ES-I3 (cell line): Measurements from ENCODE around the gene RNFT2.

Experiments used
- H3K36me3 ChIP-seq: 2 replicates; pipeline ENCODE4 v1.6.1; 2013; ENCODE audit warnings: mild to moderate bottlenecking, low read length, control low read depth, moderate library complexity; ENCODE audit not compliant: insufficient read depth
- H3K4me1 ChIP-seq: 2 replicates; pipeline ENCODE4 v1.6.1; 2013; ENCODE audit warnings: mild to moderate bottlenecking, control low read depth, low read length; ENCODE audit not compliant: insufficient read depth
- H3K9ac ChIP-seq: 2 replicates; pipeline ENCODE4 v1.6.1; 2013; ENCODE audit warnings: low read depth, mild to moderate bottlenecking, low read length, moderate library complexity
- H3K9me3 ChIP-seq: 2 replicates; pipeline ENCODE4 v1.6.1; 2013; ENCODE audit warnings: mild to moderate bottlenecking, low read length, moderate library complexity; ENCODE audit not compliant: control insufficient read depth, insufficient read depth

RNFT2 gene

GRCh38 chr12:116833474-116833873 lies 95.4 kb downstream of the RNFT2 start:
- H3K9ac ChIP-seq, result no peak overlapping the region
- H3K9me3 ChIP-seq, result no peaks in the 10 kb centered on the region
- no peaks in the 10 kb centered on the region for H3K36me3 ChIP-seq
- no peaks in the 10 kb centered on the region for H3K4me1 ChIP-seq

- Histone ChIP-seq H3K9me3 (no peaks in the 10 kb centered on the region), H3K4me1 (no peaks in the 10 kb centered on the region), H3K36me3 (peaks cover 2% of the 10 kb centered on the region; the same call in 1 of the 2 replicates), H3K9ac (no peak overlapping the region)
Observed at GRCh38 chr12:116835484-116835883, 97.4 kb downstream of the RNFT2 start.

GRCh38 chr12:116837097-116837496 lies 99.0 kb downstream of the RNFT2 start:
- peaks cover 7% of the 10 kb centered on the region; the same call in 1 of the 2 replicates for H3K36me3 ChIP-seq
- no peaks in the 10 kb centered on the region for H3K4me1 ChIP-seq
- H3K9me3 ChIP-seq, result no peaks in the 10 kb centered on the region

GRCh38 chr12:116838365-116838764 lies 100.2 kb downstream of the RNFT2 start:
- H3K4me1 ChIP-seq, result no peaks in the 10 kb centered on the region
- no peak overlapping the region for H3K9ac ChIP-seq
- no peaks in the 10 kb centered on the region for H3K9me3 ChIP-seq
- peaks cover 7% of the 10 kb centered on the region; the same call in 1 of the 2 replicates for H3K36me3 ChIP-seq

More at GRCh38 chr12:116837097-116837496, 99.0 kb downstream of the RNFT2 start:
- H3K9ac ChIP-seq, result no peak overlapping the region

- no peak overlapping the region for H3K9ac ChIP-seq
- H3K9me3 ChIP-seq, result no peaks in the 10 kb centered on the region
- H3K36me3 ChIP-seq, result peaks cover 13% of the 10 kb centered on the region; the same call in 1 of the 2 replicates
- H3K4me1 ChIP-seq, result no peaks in the 10 kb centered on the region
Observed at GRCh38 chr12:116839287-116839830, 101.2 kb downstream of the RNFT2 start.

GRCh38 chr12:116843085-116843484 lies 105.0 kb downstream of the RNFT2 start:
- H3K36me3 ChIP-seq, result peaks cover 13% of the 10 kb centered on the region; the same call in 1 of the 2 replicates
- no peak overlapping the region for H3K9ac ChIP-seq
- no peaks in the 10 kb centered on the region for H3K9me3 ChIP-seq
- H3K4me1 ChIP-seq, result no peaks in the 10 kb centered on the region

GRCh38 chr12:116849216-116849615 lies 111.1 kb downstream of the RNFT2 start:
- no peaks in the 10 kb centered on the region; the same call in 1 of the 2 replicates for H3K36me3 ChIP-seq
- H3K9ac ChIP-seq, result no peak overlapping the region
- no peaks in the 10 kb centered on the region for H3K4me1 ChIP-seq
- H3K9me3 ChIP-seq, result no peaks in the 10 kb centered on the region

- H3K9ac ChIP-seq, result no peak overlapping the region
- H3K9me3 ChIP-seq, result no peaks in the 10 kb centered on the region
- no peaks in the 10 kb centered on the region for H3K4me1 ChIP-seq
- no peaks in the 10 kb centered on the region; the same call in 1 of the 2 replicates for H3K36me3 ChIP-seq
Observed at GRCh38 chr12:116852303-116852702, 114.2 kb downstream of the RNFT2 start.

GRCh38 chr12:116853507-116853906 lies 115.4 kb downstream of the RNFT2 start:
- H3K9me3 ChIP-seq, result no peaks in the 10 kb centered on the region
- H3K9ac ChIP-seq, result no peak overlapping the region
- H3K4me1 ChIP-seq, result no peaks in the 10 kb centered on the region
- H3K36me3 ChIP-seq, result no peaks in the 10 kb centered on the region; the same call in 1 of the 2 replicates

- Histone ChIP-seq H3K9ac (no peak overlapping the region), H3K36me3 (no peaks in the 10 kb centered on the region; the same call in 1 of the 2 replicates), H3K4me1 (peaks cover 10% of the 10 kb centered on the region), H3K9me3 (no peaks in the 10 kb centered on the region)
Observed at GRCh38 chr12:116855744-116856470, 117.8 kb downstream of the RNFT2 start.

- H3K9ac ChIP-seq, result no peak overlapping the region
- H3K4me1 ChIP-seq, result peaks cover 18% of the 10 kb centered on the region
Observed at GRCh38 chr12:116856729-116857128, 118.6 kb downstream of the RNFT2 start.

GRCh38 chr12:116859079-116859478 lies 121.0 kb downstream of the RNFT2 start:
- H3K9me3 ChIP-seq, result no peaks in the 10 kb centered on the region
- H3K36me3 ChIP-seq, result no peaks in the 10 kb centered on the region
- no peak overlapping the region for H3K9ac ChIP-seq
- H3K4me1 ChIP-seq, result peaks cover 20% of the 10 kb centered on the region

More at GRCh38 chr12:116856729-116857128, 118.6 kb downstream of the RNFT2 start:
- no peaks in the 10 kb centered on the region for H3K9me3 ChIP-seq
- no peaks in the 10 kb centered on the region; the same call in 1 of the 2 replicates for H3K36me3 ChIP-seq

- Histone ChIP-seq H3K9me3 (no peaks in the 10 kb centered on the region), H3K36me3 (no peaks in the 10 kb centered on the region), H3K9ac (no peak overlapping the region), H3K4me1 (peaks cover 25% of the 10 kb centered on the region)
Observed at GRCh38 chr12:116860263-116860662, 122.1 kb downstream of the RNFT2 start.

- H3K36me3 ChIP-seq, result no peaks in the 10 kb centered on the region
- H3K9me3 ChIP-seq, result no peaks in the 10 kb centered on the region
- H3K9ac ChIP-seq, result no peak overlapping the region; the same call in 1 of the 2 replicates
- H3K4me1 ChIP-seq, result peaks cover 25% of the 10 kb centered on the region
Observed at GRCh38 chr12:116861320-116861719, 123.2 kb downstream of the RNFT2 start.

GRCh38 chr12:116862167-116862566 lies 124.1 kb downstream of the RNFT2 start:
- H3K9ac ChIP-seq, result no peak overlapping the region
- H3K36me3 ChIP-seq, result no peaks in the 10 kb centered on the region
- H3K4me1 ChIP-seq, result peaks cover 25% of the 10 kb centered on the region

More at GRCh38 chr12:116862167-116862566, 124.1 kb downstream of the RNFT2 start:
- no peaks in the 10 kb centered on the region for H3K9me3 ChIP-seq
